Measurements from ENCODE around the gene KRT79. TPM values are rescaled to one million over a fixed set of nuclear protein-coding genes. Genes with fewer than 3 reads are reported as not detected.

KRT79 gene
- total RNA-seq, 2 donors from 2014 or later: not detected

DNA sequence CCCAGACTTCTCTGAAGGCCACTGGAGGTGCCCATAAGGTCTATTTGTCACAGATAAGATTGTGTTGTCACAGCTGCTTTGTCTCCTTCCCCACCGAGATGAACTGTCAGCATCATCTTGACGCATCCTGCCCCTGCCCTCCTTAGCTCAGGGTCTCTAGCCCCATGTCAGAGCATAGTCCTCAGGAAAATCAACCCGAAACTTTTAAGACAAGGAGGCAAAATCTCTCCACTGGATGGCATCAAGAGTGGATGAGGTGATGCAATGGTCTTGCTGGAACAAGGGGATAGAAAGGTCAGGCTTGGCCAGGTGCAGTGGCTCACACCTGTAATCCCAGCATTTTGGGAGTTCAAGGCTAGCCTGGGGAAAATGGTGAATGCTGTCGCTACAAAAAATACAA, 8.2 kb downstream of the KRT79 start:
- no peaks in the 10 kb centered on the region for H3K9me3 Mint-ChIP-seq
- 90 to 96% methylated on average over 4 of the region's 4 CpGs for WGBS, 2 experiments (ENCODE audit: insufficient coverage in 1 of 2, insufficient read length in 1 of 2)
- H3K27me3 ChIP-seq (ENCODE audit: control insufficient read depth, insufficient read depth, low read length, poor library complexity, severe bottlenecking): no peaks in the 10 kb centered on the region
- H3K27ac ChIP-seq (ENCODE audit: low read depth, low read length): no peak overlapping the region
- peaks cover 8% of the 10 kb centered on the region for H3K4me1 Mint-ChIP-seq
- H3K4me1 ChIP-seq (ENCODE audit: control insufficient read depth, insufficient read depth, low read length): no peaks in the 10 kb centered on the region
- H3K36me3 Mint-ChIP-seq (ENCODE audit: low read depth): no peaks in the 10 kb centered on the region
- TF ChIP-seq, protein P1, sequence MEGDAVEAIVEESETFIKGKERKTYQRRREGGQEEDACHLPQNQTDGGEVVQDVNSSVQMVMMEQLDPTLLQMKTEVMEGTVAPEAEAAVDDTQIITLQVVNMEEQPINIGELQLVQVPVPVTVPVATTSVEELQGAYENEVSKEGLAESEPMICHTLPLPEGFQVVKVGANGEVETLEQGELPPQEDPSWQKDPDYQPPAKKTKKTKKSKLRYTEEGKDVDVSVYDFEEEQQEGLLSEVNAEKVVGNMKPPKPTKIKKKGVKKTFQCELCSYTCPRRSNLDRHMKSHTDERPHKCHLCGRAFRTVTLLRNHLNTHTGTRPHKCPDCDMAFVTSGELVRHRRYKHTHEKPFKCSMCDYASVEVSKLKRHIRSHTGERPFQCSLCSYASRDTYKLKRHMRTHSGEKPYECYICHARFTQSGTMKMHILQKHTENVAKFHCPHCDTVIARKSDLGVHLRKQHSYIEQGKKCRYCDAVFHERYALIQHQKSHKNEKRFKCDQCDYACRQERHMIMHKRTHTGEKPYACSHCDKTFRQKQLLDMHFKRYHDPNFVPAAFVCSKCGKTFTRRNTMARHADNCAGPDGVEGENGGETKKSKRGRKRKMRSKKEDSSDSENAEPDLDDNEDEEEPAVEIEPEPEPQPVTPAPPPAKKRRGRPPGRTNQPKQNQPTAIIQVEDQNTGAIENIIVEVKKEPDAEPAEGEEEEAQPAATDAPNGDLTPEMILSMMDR (conservative IDR thresholded peaks at IDR 0.05): no peak
- DNase-seq: no peak
- no peaks in the 10 kb centered on the region for H3K36me3 ChIP-seq (ENCODE audit: control insufficient read depth, insufficient read depth, low read length)
- H3K4me3 ChIP-seq (ENCODE audit: low read length): no peak overlapping the region
- H3K9ac ChIP-seq (ENCODE audit: extremely low read depth, low read length, poor library complexity, severe bottlenecking): no peak overlapping the region
- no peak overlapping the region for H3K27ac Mint-ChIP-seq
- H3K9me3 ChIP-seq (ENCODE audit: control insufficient read depth, low read length): no peaks in the 10 kb centered on the region
- peaks cover 13% of the 10 kb centered on the region for H3K27me3 Mint-ChIP-seq (ENCODE audit: insufficient read depth)
- H3K4me3 Mint-ChIP-seq: no peak overlapping the region

- H3K27me3 Mint-ChIP-seq (ENCODE audit: insufficient read depth): peaks cover 12% of the 10 kb centered on the region
- Histone ChIP-seq H3K4me3 (ENCODE audit: low read length) (no peak overlapping the region), H3K9ac (ENCODE audit: extremely low read depth, low read length, poor library complexity, severe bottlenecking) (no peak overlapping the region), H3K36me3 (ENCODE audit: control insufficient read depth, insufficient read depth, low read length) (no peaks in the 10 kb centered on the region), H3K27me3 (ENCODE audit: control insufficient read depth, insufficient read depth, low read length, poor library complexity, severe bottlenecking) (no peaks in the 10 kb centered on the region), H3K27ac (ENCODE audit: low read depth, low read length) (no peak overlapping the region), H3K4me1 (ENCODE audit: control insufficient read depth, insufficient read depth, low read length) (no peaks in the 10 kb centered on the region), H3K9me3 (ENCODE audit: control insufficient read depth, low read length) (no peaks in the 10 kb centered on the region)
- TF ChIP-seq, protein P1 (conservative IDR thresholded peaks at IDR 0.05): no peak
- H3K4me1 Mint-ChIP-seq: peaks cover 8% of the 10 kb centered on the region
- H3K4me3 Mint-ChIP-seq: no peak overlapping the region
- no peaks in the 10 kb centered on the region for H3K9me3 Mint-ChIP-seq
- H3K27ac Mint-ChIP-seq: no peak overlapping the region
- DNase-seq: no peak
- no peaks in the 10 kb centered on the region for H3K36me3 Mint-ChIP-seq (ENCODE audit: low read depth)
- WGBS, 2 experiments (ENCODE audit: insufficient coverage in 1 of 2, insufficient read length in 1 of 2): 89 to 95% methylated on average over 3 to 5 of the region's 5 CpGs
Observed at GRCh38 chr12:52824741-52825410, 9.2 kb downstream of the KRT79 start.

DNA sequence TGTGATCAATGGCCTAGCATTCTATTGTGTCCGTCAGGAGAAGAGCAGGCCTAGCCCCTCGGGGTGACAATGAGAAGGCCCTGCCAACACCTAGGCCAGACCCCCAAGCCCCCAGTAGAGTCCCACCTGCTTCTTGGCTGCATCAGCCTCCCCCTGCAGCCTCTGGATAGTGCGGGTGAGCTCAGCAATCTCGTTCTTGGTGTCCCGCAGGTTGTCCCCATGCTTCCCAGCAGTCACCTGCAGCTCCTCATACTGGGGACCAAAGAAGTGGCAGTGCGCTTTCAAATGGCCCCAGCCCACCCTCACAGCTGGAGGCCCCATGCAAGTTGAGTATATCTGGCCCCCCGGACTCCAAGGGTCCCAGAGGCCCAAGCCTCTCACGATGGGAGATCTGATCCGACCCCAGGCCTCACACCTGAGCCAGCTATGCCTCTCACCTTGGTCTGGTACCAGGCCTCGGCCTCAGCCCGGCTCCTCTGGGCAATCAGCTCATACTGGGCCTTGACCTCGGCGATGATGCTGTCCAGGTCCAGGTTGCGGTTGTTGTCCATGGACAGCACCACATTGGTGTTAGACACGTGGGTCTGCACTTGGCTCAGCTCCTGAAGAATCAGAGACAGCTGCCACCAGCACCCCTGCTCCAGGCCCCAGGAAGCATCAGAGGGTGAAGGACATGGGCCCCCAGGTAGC, 10.2 kb downstream of the KRT79 start:
- Mint-ChIP-seq H3K27ac (no peak overlapping the region), H3K36me3 (ENCODE audit: low read depth) (no peaks in the 10 kb centered on the region), H3K4me1 (peaks cover 9% of the 10 kb centered on the region), H3K9me3 (no peaks in the 10 kb centered on the region), H3K4me3 (no peak overlapping the region), H3K27me3 (ENCODE audit: insufficient read depth) (peaks cover 6% of the 10 kb centered on the region)
- no peak overlapping the region for H3K4me3 ChIP-seq (ENCODE audit: low read length)
- H3K9ac ChIP-seq (ENCODE audit: extremely low read depth, low read length, poor library complexity, severe bottlenecking): no peak overlapping the region
- DNase-seq: no peak
- H3K4me1 ChIP-seq (ENCODE audit: control insufficient read depth, insufficient read depth, low read length): peaks cover 1% of the 10 kb centered on the region
- no peaks in the 10 kb centered on the region for H3K36me3 ChIP-seq (ENCODE audit: control insufficient read depth, insufficient read depth, low read length)
- TF ChIP-seq, protein P1 (conservative IDR thresholded peaks at IDR 0.05): no peak
- H3K9me3 ChIP-seq (ENCODE audit: control insufficient read depth, low read length): no peaks in the 10 kb centered on the region
- H3K27me3 ChIP-seq (ENCODE audit: control insufficient read depth, insufficient read depth, low read length, poor library complexity, severe bottlenecking): no peaks in the 10 kb centered on the region
- WGBS, 2 experiments (ENCODE audit: insufficient coverage in 1 of 2, insufficient read length in 1 of 2): 93 to 100% methylated on average over 10 to 15 of the region's 15 CpGs
- H3K27ac ChIP-seq (ENCODE audit: low read depth, low read length): no peak overlapping the region

All from endodermal cell (in vitro differentiated cells).